PC-3 (cell line): ENCODE data around the gene FMNL3. TPM values are rescaled to one million over a fixed set of nuclear protein-coding genes. Genes with fewer than 3 reads are reported as not detected.

Experiments
- ATAC-seq: fragments of 200-7000 bp; cut with Tn5 transposase; 2 replicates; pipeline ENCODE4 v1.9.1; 2020; ENCODE audit warnings: mild to moderate bottlenecking, moderate library complexity
- BruUV-seq: library from RNA; stranded (reverse); fragments of 400-500 nt; replicated peaks from 2 replicates; lab custom pipeline; 2021; lab: Mats Ljungman, UMichigan
- CTCF ChIA-PET: fragments of 300-600 bp; sonication (Branson Sonifier 250); formaldehyde crosslinking; loops from one replicate; lab custom pipeline; 2022; ENCODE audit warnings: antibody characterized with exemption; lab: Charles Lee
- POLR2A ChIA-PET: fragments of 300-600 bp; sonication (Branson Sonifier 250); formaldehyde crosslinking; loops from one replicate; lab custom pipeline; 2022; ENCODE audit warnings: antibody characterized with exemption; ENCODE audit not compliant: unreplicated experiment; lab: Charles Lee
- DNase-seq: peaks from one replicate; pipeline ENCODE4 v3.0.0-alpha.2; 2015
- H2AFZ ChIP-seq: fragments of 300-600 bp; sonication (generic); 2 replicates; pipeline ENCODE4 v1.6.0; 2016; ENCODE audit warnings: antibody characterized with exemption, low read length
- H3F3A ChIP-seq: fragments of 300-600 bp; sonication (generic); one replicate; pipeline ENCODE4 v1.6.0; 2017; ENCODE audit warnings: antibody characterized with exemption, low read length, control low read depth, mild to moderate bottlenecking; ENCODE audit not compliant: unreplicated experiment
- H3K27ac ChIP-seq: fragments of 300-600 bp; sonication (generic); 2 replicates; pipeline ENCODE4 v1.5.1; 2016; ENCODE audit warnings: mild to moderate bottlenecking, low read length
- H3K27me3 ChIP-seq: fragments of 300-600 bp; sonication (generic); 2 replicates; pipeline ENCODE4 v1.6.1; 2016; ENCODE audit warnings: low read length, mixed read lengths
- H3K36me3 ChIP-seq: fragments of 300-600 bp; sonication (generic); 2 replicates; pipeline ENCODE4 v1.6.1; 2016; ENCODE audit warnings: low read depth, mixed run types, low read length, mixed read lengths
- H3K4me1 ChIP-seq: fragments of 300-600 bp; sonication (generic); 2 replicates; pipeline ENCODE4 v1.5.1; 2016; ENCODE audit warnings: low read length; ENCODE audit not compliant: insufficient read depth
- H3K4me2 ChIP-seq: fragments of 300-600 bp; sonication (generic); 2 replicates; pipeline ENCODE4 v1.6.0; 2016; ENCODE audit warnings: low read length
- H3K4me3 ChIP-seq: fragments of 300-600 bp; sonication (generic); 2 replicates; pipeline ENCODE4 v1.5.1; 2016; ENCODE audit warnings: mild to moderate bottlenecking, low read length, mixed read lengths
- H3K79me2 ChIP-seq: fragments of 300-600 bp; sonication (generic); 2 replicates; pipeline ENCODE4 v1.6.1; 2017; ENCODE audit warnings: low read length, mixed read lengths
- H3K9ac ChIP-seq: fragments of 300-600 bp; sonication (generic); 2 replicates; pipeline ENCODE4 v1.6.0; 2016; ENCODE audit warnings: mild to moderate bottlenecking, low read length
- H3K9me2 ChIP-seq: fragments of 300-600 bp; sonication (generic); replicated peaks from 2 replicates; pipeline ENCODE4 v1.6.1; 2016; ENCODE audit warnings: mixed run types, low read length, mixed read lengths
- H3K9me3 ChIP-seq: fragments of 300-600 bp; sonication (generic); 2 replicates; pipeline ENCODE4 v1.6.1; 2016; ENCODE audit warnings: low read length, mixed read lengths
- H4K20me1 ChIP-seq: fragments of 300-600 bp; sonication (generic); 2 replicates; pipeline ENCODE4 v1.6.1; 2016; ENCODE audit warnings: low read length, mixed read lengths
- CTCF ChIP-seq: fragments of 300-600 bp; sonication (generic); conservative IDR thresholded peaks from 2 replicates; pipeline ENCODE4 v1.5.1; 2017; ENCODE audit warnings: antibody characterized with exemption, low read depth, mild to moderate bottlenecking, low read length
- EZH2 ChIP-seq: fragments of 300-600 bp; sonication (generic); IDR thresholded peaks from one replicate; pipeline ENCODE4 v1.6.1; 2017; ENCODE audit warnings: antibody characterized with exemption, mild to moderate bottlenecking, low read length; ENCODE audit not compliant: unreplicated experiment
- EZH2phosphoT487 ChIP-seq: fragments of 300-600 bp; sonication (generic); IDR thresholded peaks from 2 replicates; pipeline ENCODE4 v1.6.1; 2018; ENCODE audit warnings: mild to moderate bottlenecking, antibody characterized with exemption, low read length, borderline replicate concordance
- intact Hi-C: fragments of 100-400 bp; cut with micrococcal nuclease; formaldehyde crosslinking; loops from 2 replicates; pipeline ENCODE4 v1.9.0; 2023
- total RNA-seq: library from RNA; depleted of rRNA; stranded (reverse); fragments of >200 nt; gene quantifications from 2 replicates; pipeline ENCODE4 v1.2.3, GENCODE V29; 2014; rRNA removed

The FMNL3 gene
- total RNA-seq, 1 experiment from 2014 or later: 6.2 TPM

GRCh38 chr12:49588281-49588680 lies 118.9 kb downstream of the FMNL3 start:
- DNase-seq (no peak), ATAC-seq (no peak)
- intact Hi-C loops: no loop called here
- Histone ChIP-seq H2AFZ (no peak overlapping the region), H3K9me3 (no peaks in the 10 kb centered on the region), H3K4me1 (no peaks in the 10 kb centered on the region), H3K36me3 (peaks cover 17% of the 10 kb centered on the region; the same call in 1 of the 2 replicates), H3K9me2 (no peaks in the 10 kb centered on the region), H3K9ac (no peak overlapping the region), H3K4me3 (no peak overlapping the region), H3K4me2 (no peak overlapping the region), H3K79me2 (no peaks in the 10 kb centered on the region), H3K27me3 (no peaks in the 10 kb centered on the region), H3F3A (no peaks in the 10 kb centered on the region), H4K20me1 (no peaks in the 10 kb centered on the region), H3K27ac (no peak overlapping the region)
- no TSS peak for BruUV-seq
- TF ChIP-seq EZH2: no peak
- no peak for TF ChIP-seq CTCF
- no peak for TF ChIP-seq EZH2phosphoT487
- CTCF ChIA-PET: no interaction called here
- POLR2A ChIA-PET: no interaction called here

- Histone ChIP-seq H3K4me1 (no peaks in the 10 kb centered on the region), H3K27ac (no peak overlapping the region), H4K20me1 (no peaks in the 10 kb centered on the region), H3K4me3 (no peak overlapping the region), H3K9me2 (no peaks in the 10 kb centered on the region), H3K36me3 (peaks cover 17% of the 10 kb centered on the region; the same call in 1 of the 2 replicates), H3F3A (no peaks in the 10 kb centered on the region), H3K27me3 (no peaks in the 10 kb centered on the region), H3K4me2 (no peak overlapping the region), H3K79me2 (no peaks in the 10 kb centered on the region), H2AFZ (no peak overlapping the region), H3K9ac (no peak overlapping the region), H3K9me3 (no peaks in the 10 kb centered on the region)
- POLR2A ChIA-PET: no interaction called here
- intact Hi-C loops: no loop called here
- no peak for ATAC-seq
- CTCF ChIA-PET: no interaction called here
- TF ChIP-seq CTCF (peak; percentile 27; the same call in 1 of the 2 replicates), EZH2phosphoT487 (no peak)
- BruUV-seq: no TSS peak
- no peak for DNase-seq
Observed at GRCh38 chr12:49587174-49587908, 119.9 kb downstream of the FMNL3 start.

Other genes with a start within 250 kb of the FMNL3 start
- 0.07 and 0.12 TPM in 2 replicates for gene KCNH3, start 168.4 kb downstream of the FMNL3 start, total RNA-seq
- gene MCRS1, start 139.3 kb downstream of the FMNL3 start, total RNA-seq: 86.8 and 95.8 TPM in 2 replicates
- gene FAM186B, start 101.8 kb downstream of the FMNL3 start, total RNA-seq: 0.80 and 1.1 TPM in 2 replicates
- gene PRPF40B, start 83.8 kb downstream of the FMNL3 start, total RNA-seq: 16.2 and 17.7 TPM in 2 replicates
- 396 and 402 TPM in 2 replicates for gene TMBIM6, start 34.2 kb upstream of the FMNL3 start, total RNA-seq
- 13.3 and 14.2 TPM in 2 replicates for gene NCKAP5L, start 121.0 kb upstream of the FMNL3 start, total RNA-seq
- gene BCDIN3D, start 135.7 kb upstream of the FMNL3 start, total RNA-seq: 4.5 and 5.4 TPM in 2 replicates
- 0.18 TPM in 1 of 2 replicates, not detected in the other for gene FAIM2, start 196.5 kb upstream of the FMNL3 start, total RNA-seq
- gene AQP2, start 243.3 kb upstream of the FMNL3 start, total RNA-seq: not detected in 2 replicates